GM23338 (cell line): Measurements from ENCODE around the gene ZFPL1. TPM values are rescaled to one million over a fixed set of nuclear protein-coding genes. Genes with fewer than 3 reads are reported as not detected.

Experiments used
- ATAC-seq: fragments of 200-7000 bp; cut with Tn5 transposase; 3 replicates; pipeline ENCODE4 v1.9.1; 2020
- DNase-seq: peaks from one replicate; pipeline ENCODE4 v3.0.0-alpha.2; 2015; ENCODE audit warnings: low spot score
- H2AFZ ChIP-seq: fragments of 200-600 bp; sonication (generic); 2 replicates; pipeline ENCODE4 v1.8.0; 2016; ENCODE audit warnings: antibody characterized with exemption, mild to moderate bottlenecking, moderate library complexity
- H3F3A ChIP-seq: fragments of 200-600 bp; sonication (generic); replicated peaks from 2 replicates; pipeline ENCODE4 v1.8.0; 2017; ENCODE audit warnings: antibody characterized with exemption, mixed run types, low read depth
- H3K27ac ChIP-seq: fragments of 200-600 bp; sonication (generic); 2 replicates; pipeline ENCODE4 v1.6.1; 2016; ENCODE audit warnings: low read depth
- H3K27me3 ChIP-seq: fragments of 200-600 bp; sonication (generic); 2 replicates; pipeline ENCODE4 v1.8.0; 2016; ENCODE audit warnings: mild to moderate bottlenecking, mixed run types, moderate library complexity; ENCODE audit not compliant: insufficient read depth
- H3K36me3 ChIP-seq: fragments of 200-600 bp; sonication (generic); 2 replicates; pipeline ENCODE4 v1.8.0; 2016; ENCODE audit warnings: mild to moderate bottlenecking; ENCODE audit not compliant: insufficient read depth
- H3K4me1 ChIP-seq: fragments of 200-600 bp; sonication (generic); 2 replicates; pipeline ENCODE4 v1.8.0; 2016; ENCODE audit warnings: mild to moderate bottlenecking, moderate library complexity; ENCODE audit not compliant: insufficient read depth
- H3K4me2 ChIP-seq: fragments of 200-600 bp; sonication (generic); 2 replicates; pipeline ENCODE4 v1.7.1; 2017; ENCODE audit warnings: mixed run types
- H3K4me3 ChIP-seq: fragments of 200-600 bp; sonication (generic); 2 replicates; pipeline ENCODE4 v1.6.1; 2016; ENCODE audit warnings: mixed run types
- H3K79me2 ChIP-seq: fragments of 200-600 bp; sonication (generic); replicated peaks from 2 replicates; pipeline ENCODE4 v1.8.0; 2017; ENCODE audit warnings: mild to moderate bottlenecking; ENCODE audit not compliant: insufficient read depth
- H3K9me2 ChIP-seq: fragments of 200-600 bp; sonication (generic); 2 replicates; pipeline ENCODE4 v1.8.0; 2017; ENCODE audit not compliant: insufficient read depth
- H4K20me1 ChIP-seq: fragments of 200-600 bp; sonication (generic); replicated peaks from 2 replicates; pipeline ENCODE4 v1.8.0; 2017; ENCODE audit warnings: mild to moderate bottlenecking; ENCODE audit not compliant: insufficient read depth
- H3K27ac Mint-ChIP-seq: 2 replicates; pipeline ENCODE4 v1.8.0; 2020; ENCODE audit warnings: inconsistent platforms, mild to moderate bottlenecking, moderate library complexity, mixed read lengths
- H3K27me3 Mint-ChIP-seq: 3 replicates; pipeline ENCODE4 v1.8.0; 2022; ENCODE audit warnings: low read depth, mild to moderate bottlenecking, moderate library complexity, mixed read lengths, inconsistent platforms; ENCODE audit not compliant: insufficient read depth, poor library complexity
- H3K36me3 Mint-ChIP-seq: 3 replicates; pipeline ENCODE4 v1.8.0; 2021; ENCODE audit warnings: low read depth, mild to moderate bottlenecking, inconsistent platforms, moderate library complexity, mixed read lengths
- H3K4me1 Mint-ChIP-seq: 3 replicates; pipeline ENCODE4 v1.8.0; 2020; ENCODE audit warnings: mild to moderate bottlenecking, inconsistent platforms, mixed read lengths
- H3K4me3 Mint-ChIP-seq: 3 replicates; pipeline ENCODE4 v1.8.0; 2021; ENCODE audit warnings: moderate library complexity, mild to moderate bottlenecking, inconsistent platforms, mixed read lengths
- H3K9me3 Mint-ChIP-seq: 3 replicates; pipeline ENCODE4 v1.8.0; 2020; ENCODE audit warnings: moderate library complexity, mild to moderate bottlenecking, inconsistent platforms, mixed read lengths
- CREB1 ChIP-seq: fragments of 250-450 bp; sonication (Bioruptor Pico); IDR thresholded peaks from 2 replicates; pipeline ENCODE4 v1.5.0; 2020; ENCODE audit warnings: low read depth, mild to moderate bottlenecking, moderate library complexity
- CTCF ChIP-seq, 2 experiments: fragments of 200-600 bp in 1 of 2; sonication (generic) in 1 of 2; conservative IDR thresholded peaks; 2 replicates each; pipeline versions ENCODE4 v1.5.1 to v1.6.1; 2016 to 2017; ENCODE audit warnings: antibody characterized with exemption in 2 of 2, low read depth in 2 of 2, mild to moderate bottlenecking in 2 of 2, moderate library complexity in 1 of 2
- ETS1 ChIP-seq: IDR thresholded peaks from 2 replicates; pipeline ENCODE4 v1.6.1; 2016; ENCODE audit warnings: antibody characterized with exemption
- EZH2 ChIP-seq: fragments of 200-600 bp; sonication (generic); IDR thresholded peaks from one replicate; pipeline ENCODE4 v1.8.0; 2017; ENCODE audit warnings: antibody characterized with exemption, mild to moderate bottlenecking, low read depth; ENCODE audit not compliant: unreplicated experiment
- EZH2phosphoT487 ChIP-seq: fragments of 200-600 bp; sonication (generic); IDR thresholded peaks from one replicate; pipeline ENCODE4 v1.8.1; 2018; ENCODE audit warnings: antibody characterized with exemption; ENCODE audit not compliant: unreplicated experiment
- POLR2AphosphoS5 ChIP-seq: IDR thresholded peaks from 2 replicates; pipeline ENCODE4 v1.6.1; 2016; ENCODE audit warnings: antibody characterized with exemption, low read depth
- REST ChIP-seq: IDR thresholded peaks from one replicate; pipeline ENCODE4 v1.6.1; 2018; ENCODE audit warnings: antibody characterized with exemption; ENCODE audit not compliant: unreplicated experiment
- STAT1 ChIP-seq: IDR thresholded peaks from one replicate; pipeline ENCODE4 v1.6.1; 2016; ENCODE audit warnings: antibody characterized with exemption; ENCODE audit not compliant: unreplicated experiment
- polyA plus RNA-seq: library from polyadenylated mRNA; unstranded; fragments of >200 nt; fragmentation: Nextera tagmentation; extraction: Ambion mirVana; gene quantifications from 2 replicates; pipeline ENCODE4 v1.2.1, GENCODE V29; 2016
- total RNA-seq: library from RNA; depleted of rRNA; stranded (reverse); fragments of >200 nt; shearing (Covaris generic); gene quantifications from 2 replicates; pipeline ENCODE4 v1.2.3, GENCODE V29; 2014

Gene ZFPL1
- total and polyA plus RNA-seq, 2 experiments from 2014 or later = 26.3 to 26.8 TPM

DNA sequence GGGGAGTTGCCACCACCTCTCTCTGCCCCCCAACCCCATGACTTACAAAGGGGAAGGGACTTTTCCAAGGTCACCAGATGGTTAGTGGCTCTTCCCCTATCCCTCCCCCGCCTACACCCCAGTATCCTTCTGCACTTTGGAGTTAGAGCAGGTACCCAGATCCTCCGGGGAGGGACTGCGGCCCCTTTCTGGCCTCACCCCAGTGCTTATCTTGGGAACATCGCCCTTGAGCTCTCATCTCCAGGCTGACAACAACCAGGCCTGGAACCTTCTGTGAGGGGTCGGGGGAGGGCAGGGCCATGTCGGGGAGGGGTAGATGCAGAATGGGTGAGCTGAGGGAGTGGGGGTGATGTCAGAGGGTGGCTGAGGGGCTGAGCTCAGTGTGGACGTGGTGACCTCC is 18.2 kb upstream of the ZFPL1 start:
- H3K79me2 ChIP-seq = no peaks in the 10 kb centered on the region
- no peak overlapping the region for H3K4me3 ChIP-seq
- H3K9me3 Mint-ChIP-seq = no peaks in the 10 kb centered on the region
- peaks cover 35% of the 10 kb centered on the region for H3K4me1 Mint-ChIP-seq
- H3K27ac Mint-ChIP-seq = peak overlapping the region; percentile 93; the same call in 1 of the 2 replicates
- no peaks in the 10 kb centered on the region for H3K36me3 Mint-ChIP-seq
- H2AFZ ChIP-seq = no peak overlapping the region
- TF ChIP-seq CREB1 (CRISPR knock-in tag) (no peak), STAT1 (no peak), CTCF (conservative IDR thresholded peaks at IDR 0.05; ENCODE audit: low read depth in 2 of 2) (no peak), EZH2 (no peak), EZH2phosphoT487 (no peak), REST (no peak), ETS1 (no peak)
- no peak for DNase-seq
- peaks cover 2% of the 10 kb centered on the region for H3K27me3 Mint-ChIP-seq
- H3K27ac ChIP-seq = no peak overlapping the region
- H3K27me3 ChIP-seq = no peaks in the 10 kb centered on the region
- H4K20me1 ChIP-seq = no peaks in the 10 kb centered on the region
- no peaks in the 10 kb centered on the region for H3F3A ChIP-seq
- peak overlapping the region; percentile 60; the same call in 2 of the 3 replicates for H3K4me3 Mint-ChIP-seq
- ATAC-seq = no peak
- no peaks in the 10 kb centered on the region for H3K9me2 ChIP-seq
- no peak overlapping the region for H3K4me2 ChIP-seq
- no peaks in the 10 kb centered on the region for H3K36me3 ChIP-seq
- H3K4me1 ChIP-seq = peaks cover 13% of the 10 kb centered on the region

GRCh38 chr11:65066315-65066714 is 17.7 kb upstream of the ZFPL1 start:
- ATAC-seq (peak; percentile 25), DNase-seq (no peak)
- Histone ChIP-seq H3F3A (no peaks in the 10 kb centered on the region), H3K36me3 (no peaks in the 10 kb centered on the region), H3K27ac (no peak overlapping the region; the same call in 1 of the 2 replicates), H4K20me1 (no peaks in the 10 kb centered on the region), H2AFZ (peak overlapping the region; percentile 89; the same call in 1 of the 2 replicates), H3K4me3 (no peak overlapping the region), H3K27me3 (no peaks in the 10 kb centered on the region), H3K79me2 (no peaks in the 10 kb centered on the region), H3K9me2 (no peaks in the 10 kb centered on the region), H3K4me2 (peak overlapping the region; percentile 62; the same call in 1 of the 2 replicates), H3K4me1 (peaks cover 13% of the 10 kb centered on the region)
- Mint-ChIP-seq H3K36me3 (no peaks in the 10 kb centered on the region), H3K27ac (peak overlapping the region; percentile 93), H3K4me1 (peaks cover 32% of the 10 kb centered on the region), H3K9me3 (no peaks in the 10 kb centered on the region), H3K27me3 (peaks cover 2% of the 10 kb centered on the region), H3K4me3 (peak overlapping the region; percentile 60)
- no peak for TF ChIP-seq CREB1 (CRISPR knock-in tag)
- TF ChIP-seq POLR2AphosphoS5 = no peak
- TF ChIP-seq CTCF (conservative IDR thresholded peaks at IDR 0.05; ENCODE audit: low read depth in 2 of 2) = no peak
